ENCODE results near the gene CRACDL.

The CRACDL gene

GRCh38 chr2:98884658-98885057 is 51.4 kb downstream of the CRACDL start:
- TF ChIP-seq POLR2AphosphoS5 (IDR thresholded peaks at IDR 0.05; ENCODE audit: low read depth, low read length) (no peak), SIN3A (IDR thresholded peaks at IDR 0.05; ENCODE audit: borderline replicate concordance, insufficient read depth, low read length) (no peak), REST (IDR thresholded peaks at IDR 0.05; ENCODE audit: insufficient read depth in 1 of 2, low read depth in 2 of 2, low read length in 2 of 2) (no peak), TAF1 (IDR thresholded peaks at IDR 0.05; ENCODE audit: borderline replicate concordance, insufficient read depth, low read length) (no peak), FOXP2 (optimal IDR thresholded peaks at IDR 0.05; ENCODE audit: borderline replicate concordance, extremely low read depth, extremely low read length, insufficient read depth) (no peak)

DNA sequence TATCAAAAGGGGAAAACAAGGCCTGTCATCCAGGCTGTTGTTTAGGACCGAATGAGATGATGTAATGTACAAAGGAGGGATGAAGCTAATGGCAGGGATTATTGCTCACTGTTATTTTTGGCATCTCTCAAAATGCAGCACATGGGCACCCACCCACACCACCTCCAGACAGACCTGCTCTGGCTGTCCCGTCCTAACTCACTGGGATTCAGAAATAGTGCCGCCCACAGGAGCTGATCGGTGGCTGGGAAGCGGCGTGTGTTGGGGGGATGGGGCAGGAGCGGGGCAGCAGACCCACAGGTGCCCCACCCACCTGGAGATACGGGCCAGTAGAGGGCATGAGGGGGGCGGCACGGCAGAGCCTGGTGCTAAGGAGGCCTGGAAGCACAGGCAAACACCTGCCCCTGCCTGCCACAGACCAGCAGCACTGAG is 52.2 kb downstream of the CRACDL start:
- no peak for TF ChIP-seq FOXP2 (optimal IDR thresholded peaks at IDR 0.05; ENCODE audit: borderline replicate concordance, extremely low read depth, extremely low read length, insufficient read depth)
- TF ChIP-seq POLR2AphosphoS5 (IDR thresholded peaks at IDR 0.05; ENCODE audit: low read depth, low read length): no peak
- TF ChIP-seq SIN3A (IDR thresholded peaks at IDR 0.05; ENCODE audit: borderline replicate concordance, insufficient read depth, low read length): no peak
- TF ChIP-seq REST (IDR thresholded peaks at IDR 0.05; ENCODE audit: insufficient read depth in 1 of 2, low read depth in 2 of 2, low read length in 2 of 2): no peak
- TF ChIP-seq TAF1 (IDR thresholded peaks at IDR 0.05; ENCODE audit: borderline replicate concordance, insufficient read depth, low read length): no peak

DNA sequence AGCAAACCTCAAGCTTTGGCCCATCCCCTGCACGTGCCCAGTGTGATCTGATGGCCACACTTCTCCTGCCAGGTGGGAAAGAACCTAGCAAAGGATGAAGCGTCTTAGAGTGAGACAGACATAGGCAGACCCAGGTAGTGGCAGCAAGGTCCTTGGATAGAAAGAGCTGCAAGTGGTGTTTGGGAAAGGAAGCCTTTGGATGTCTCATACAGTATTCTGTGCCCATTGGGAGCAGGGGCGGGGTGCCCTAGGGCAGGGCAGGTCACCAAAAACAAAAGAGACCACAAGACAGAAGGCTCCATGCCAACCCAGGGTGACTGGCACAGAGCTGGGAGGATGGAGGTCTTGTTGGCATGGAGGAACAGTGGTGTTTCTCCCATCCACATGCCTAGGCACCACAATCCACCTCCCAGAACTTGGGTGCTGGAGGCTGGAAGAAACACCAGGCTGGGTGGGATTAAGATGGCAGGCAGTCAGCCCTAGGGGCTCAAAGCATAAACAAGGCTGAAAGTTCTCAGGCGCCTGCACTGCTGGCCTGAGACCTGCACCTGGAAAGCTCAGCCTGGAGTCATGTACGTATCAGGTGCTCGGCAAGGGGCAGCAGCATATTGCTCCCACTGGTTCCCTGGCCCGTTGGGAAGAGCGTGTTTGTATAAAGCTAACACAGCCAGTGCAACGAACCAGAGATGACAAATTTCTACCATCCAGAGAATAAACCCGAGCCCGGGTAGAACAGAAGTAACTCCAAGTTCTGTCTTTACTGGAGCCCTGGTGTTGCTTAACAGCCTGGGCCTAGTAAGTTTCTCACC is 52.9 kb downstream of the CRACDL start:
- TF ChIP-seq POLR2AphosphoS5 (IDR thresholded peaks at IDR 0.05; ENCODE audit: low read depth, low read length): no peak
- no peak for TF ChIP-seq FOXP2 (optimal IDR thresholded peaks at IDR 0.05; ENCODE audit: borderline replicate concordance, extremely low read depth, extremely low read length, insufficient read depth)
- TF ChIP-seq REST (IDR thresholded peaks at IDR 0.05; ENCODE audit: insufficient read depth in 1 of 2, low read depth in 2 of 2, low read length in 2 of 2): no peak
- TF ChIP-seq TAF1 (IDR thresholded peaks at IDR 0.05; ENCODE audit: borderline replicate concordance, insufficient read depth, low read length): no peak
- no peak for TF ChIP-seq SIN3A (IDR thresholded peaks at IDR 0.05; ENCODE audit: borderline replicate concordance, insufficient read depth, low read length)

- TF ChIP-seq TAF1 (IDR thresholded peaks at IDR 0.05; ENCODE audit: borderline replicate concordance, insufficient read depth, low read length) (no peak), FOXP2 (optimal IDR thresholded peaks at IDR 0.05; ENCODE audit: borderline replicate concordance, extremely low read depth, extremely low read length, insufficient read depth) (no peak), REST (IDR thresholded peaks at IDR 0.05; ENCODE audit: insufficient read depth in 1 of 2, low read depth in 2 of 2, low read length in 2 of 2) (no peak), SIN3A (IDR thresholded peaks at IDR 0.05; ENCODE audit: borderline replicate concordance, insufficient read depth, low read length) (no peak), POLR2AphosphoS5 (IDR thresholded peaks at IDR 0.05; ENCODE audit: low read depth, low read length) (no peak)
Measured at GRCh38 chr2:98882368-98882767, 53.7 kb downstream of the CRACDL start.
